HepG2 (cell line): ENCODE results near the gene NEURL3. TPM values are rescaled to one million over a fixed set of nuclear protein-coding genes. Genes with fewer than 3 reads are reported as not detected.

Experiments
- HDAC2 ChIP-seq: sonication (generic); formaldehyde crosslinking; IDR thresholded peaks from 2 replicates; pipeline ENCODE4 v1.4.0; 2020; ENCODE audit warnings: missing genetic modification reagents
- HNRNPUL1 ChIP-seq: fragments of 200-400 bp; formaldehyde crosslinking; IDR thresholded peaks from 2 replicates; pipeline ENCODE4 v1.6.1; 2017; ENCODE audit warnings: low read depth, mild to moderate bottlenecking, low read length, moderate library complexity
- MTF2 ChIP-seq: sonication (generic); formaldehyde crosslinking; IDR thresholded peaks from 2 replicates; pipeline ENCODE4 v1.5.0; 2020; ENCODE audit warnings: missing genetic modification reagents, borderline replicate concordance
- NONO ChIP-seq, 2 experiments: fragments of 450-650 bp in 1 of 2; sonication (generic) in 1 of 2; formaldehyde crosslinking in 1 of 2; IDR thresholded peaks in 1 of 2; conservative IDR thresholded peaks in 1 of 2; 2 replicates each; pipeline versions ENCODE4 v1.6.1 to v1.8.0; 2017 to 2022; ENCODE audit warnings: mild to moderate bottlenecking in 1 of 2, missing genetic modification reagents in 1 of 2, moderate library complexity in 1 of 2
- REL ChIP-seq: sonication (generic); formaldehyde crosslinking; conservative IDR thresholded peaks from 2 replicates; pipeline ENCODE4 v1.8.0; 2022; ENCODE audit warnings: mild to moderate bottlenecking, missing genetic modification reagents, moderate library complexity
- TCF12 ChIP-seq, 2 experiments: fragments of 450-650 bp in 1 of 2; sonication (generic) in 1 of 2; formaldehyde crosslinking in 1 of 2; IDR thresholded peaks; 2 replicates each; pipeline versions ENCODE4 v1.6.1 to v1.8.0; 2017 to 2022; ENCODE audit warnings: antibody characterized with exemption in 1 of 2, mild to moderate bottlenecking in 1 of 2, missing genetic modification reagents in 1 of 2, moderate library complexity in 1 of 2
- ZNF282 ChIP-seq: fragments of 450-650 bp; IDR thresholded peaks from 2 replicates; pipeline ENCODE4 v1.6.1; 2018; ENCODE audit not compliant: partially characterized antibody
- ZNF335 ChIP-seq: sonication (generic); formaldehyde crosslinking; IDR thresholded peaks from 2 replicates; pipeline ENCODE4 v1.4.0; 2020; ENCODE audit warnings: missing genetic modification reagents
- ZNF484 ChIP-seq: sonication (generic); formaldehyde crosslinking; IDR thresholded peaks from 2 replicates; pipeline ENCODE4 v1.5.1; 2020; ENCODE audit warnings: mild to moderate bottlenecking, low read depth, missing genetic modification reagents, borderline replicate concordance
- ZNF547 ChIP-seq: sonication (generic); formaldehyde crosslinking; IDR thresholded peaks from 2 replicates; pipeline ENCODE4 v1.5.1; 2020; ENCODE audit warnings: mild to moderate bottlenecking, missing genetic modification reagents
- ZNF550 ChIP-seq: sonication (generic); formaldehyde crosslinking; IDR thresholded peaks from 2 replicates; pipeline ENCODE4 v1.4.0; 2020; ENCODE audit warnings: mild to moderate bottlenecking, missing genetic modification reagents, borderline replicate concordance
- ZNF572 ChIP-seq: sonication (generic); formaldehyde crosslinking; IDR thresholded peaks from 2 replicates; pipeline ENCODE4 v1.5.1; 2020; ENCODE audit warnings: mild to moderate bottlenecking, missing genetic modification reagents
- ZNF7 ChIP-seq: IDR thresholded peaks from 2 replicates; pipeline ENCODE4 v1.6.1; 2016; ENCODE audit warnings: missing biosample characterization, missing genetic modification reagents
- ZNF780A ChIP-seq: sonication (generic); formaldehyde crosslinking; IDR thresholded peaks from 2 replicates; pipeline ENCODE4 v1.8.0; 2022; ENCODE audit warnings: mild to moderate bottlenecking, missing genetic modification reagents, moderate library complexity
- polyA plus RNA-seq, 8 experiments: library from polyadenylated mRNA; depleted of rRNA in 3 of 8; stranded (reverse) in 7 of 8; unstranded in 1 of 8; fragments of >200 nt; fragmentation: Illumina TruSeq in 4 of 8; extraction: Trizol in 4 of 8; gene quantifications; 2 replicates each; pipeline versions ENCODE4 v1.2.1 to v1.2.3, GENCODE V29; 2011 to 2016; ENCODE audit warnings: low read depth in 4 of 8, missing spikeins in 1 of 8, mixed read lengths in 1 of 8; ENCODE audit not compliant: insufficient read depth in 1 of 8
- total RNA-seq, 5 experiments: library from RNA; depleted of rRNA; stranded (reverse); fragments of >200 nt; fragmentation: Illumina TruSeq; extraction: Trizol; gene quantifications; 2 replicates each; pipeline ENCODE4 v1.2.3, GENCODE V29; 2016; ENCODE audit warnings: low read depth in 1 of 5
- TF ChIP-seq, protein P1 (sequence below): IDR thresholded peaks from 2 replicates; pipeline ENCODE4 v1.6.1; 2016; ENCODE audit warnings: missing compliant biosample characterization, missing genetic modification reagents, borderline replicate concordance
- TF ChIP-seq, protein P2 (sequence below): sonication (generic); formaldehyde crosslinking; IDR thresholded peaks from 2 replicates; pipeline ENCODE4 v1.8.0; 2022; ENCODE audit warnings: missing genetic modification reagents, mild to moderate bottlenecking, inconsistent platforms, borderline replicate concordance
- TF ChIP-seq, protein P3 (sequence below): sonication (generic); formaldehyde crosslinking; IDR thresholded peaks from 2 replicates; pipeline ENCODE4 v1.5.0; 2020; ENCODE audit warnings: missing genetic modification reagents
- TF ChIP-seq, protein P4 (sequence below): sonication (generic); formaldehyde crosslinking; IDR thresholded peaks from 2 replicates; pipeline ENCODE4 v1.5.0; 2020; ENCODE audit warnings: missing genetic modification reagents
- TF ChIP-seq, protein P5 (sequence below): IDR thresholded peaks from 2 replicates; pipeline ENCODE4 v1.6.1; 2016

NEURL3 gene
- total and polyA plus RNA-seq, 2 of the 13 experiments (the other 11 are each of a cell fraction or from before 2014, with no cell fraction given): 0.16 to 1.2 TPM

DNA sequence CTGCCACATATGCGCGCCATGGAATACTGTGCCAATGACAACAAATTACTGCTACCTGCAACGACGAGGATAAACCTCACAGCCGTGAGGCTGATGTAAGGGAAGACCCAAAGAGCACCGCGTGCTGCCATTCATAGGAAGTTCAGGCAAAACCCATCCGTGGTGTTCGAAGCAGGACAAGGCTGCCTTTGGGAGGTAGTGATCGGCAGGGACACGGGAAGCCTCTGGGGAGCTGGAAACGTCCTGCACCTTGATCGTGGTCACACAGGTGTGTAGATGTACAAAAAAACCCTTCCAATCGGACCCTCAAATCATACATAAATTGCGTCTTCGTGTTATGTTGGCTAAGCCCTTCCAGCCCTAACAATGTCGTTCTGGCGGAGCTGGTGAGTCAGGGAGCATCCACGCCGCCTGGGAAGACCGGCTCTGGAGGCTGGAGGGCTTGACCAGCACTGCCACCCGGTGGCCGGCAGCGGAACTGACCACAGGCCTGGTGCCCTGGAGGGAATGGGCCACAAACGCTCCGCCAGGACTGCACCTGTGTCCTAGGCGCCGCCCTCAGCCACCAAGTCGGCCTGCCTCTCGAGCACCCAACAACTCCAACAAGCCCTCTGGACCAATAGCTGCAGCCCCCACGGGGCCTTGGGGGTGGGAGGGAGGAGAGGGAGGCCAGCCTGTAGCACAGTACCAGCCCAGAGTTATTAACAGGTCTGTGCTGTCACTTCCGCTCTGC is 4.1 kb upstream of the NEURL3 start (continued):
- TF ChIP-seq ZNF484 (no peak), ZNF335 (0 out of 2 replicates have a peak, but pooled peaks have one; percentile 66), NONO (IDR thresholded peaks at IDR 0.05) (no peak), NONO (CRISPR knock-in tag; conservative IDR thresholded peaks at IDR 0.05) (peak; percentile 74), ZNF547 (no peak), REL (no peak), TCF12 (IDR thresholded peaks at IDR 0.05) (no peak), TCF12 (CRISPR knock-in tag; IDR thresholded peaks at IDR 0.05) (no peak), ZNF282 (no peak), ZNF572 (CRISPR knock-in tag) (no peak; the same call in 1 of the 2 replicates), ZNF7 (CRISPR knock-in tag) (no peak), MTF2 (no peak), HNRNPUL1 (no peak), ZNF550 (CRISPR knock-in tag) (no peak), HDAC2 (CRISPR knock-in tag) (peak; percentile 71; the same call in 1 of the 2 replicates), ZNF780A (CRISPR knock-in tag) (no peak)
- TF ChIP-seq, protein P1, sequence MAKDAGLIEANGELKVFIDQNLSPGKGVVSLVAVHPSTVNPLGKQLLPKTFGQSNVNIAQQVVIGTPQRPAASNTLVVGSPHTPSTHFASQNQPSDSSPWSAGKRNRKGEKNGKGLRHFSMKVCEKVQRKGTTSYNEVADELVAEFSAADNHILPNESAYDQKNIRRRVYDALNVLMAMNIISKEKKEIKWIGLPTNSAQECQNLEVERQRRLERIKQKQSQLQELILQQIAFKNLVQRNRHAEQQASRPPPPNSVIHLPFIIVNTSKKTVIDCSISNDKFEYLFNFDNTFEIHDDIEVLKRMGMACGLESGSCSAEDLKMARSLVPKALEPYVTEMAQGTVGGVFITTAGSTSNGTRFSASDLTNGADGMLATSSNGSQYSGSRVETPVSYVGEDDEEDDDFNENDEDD (CRISPR knock-in tag): peak; percentile 37; the same call in 1 of the 2 replicates
- TF ChIP-seq, protein P2, sequence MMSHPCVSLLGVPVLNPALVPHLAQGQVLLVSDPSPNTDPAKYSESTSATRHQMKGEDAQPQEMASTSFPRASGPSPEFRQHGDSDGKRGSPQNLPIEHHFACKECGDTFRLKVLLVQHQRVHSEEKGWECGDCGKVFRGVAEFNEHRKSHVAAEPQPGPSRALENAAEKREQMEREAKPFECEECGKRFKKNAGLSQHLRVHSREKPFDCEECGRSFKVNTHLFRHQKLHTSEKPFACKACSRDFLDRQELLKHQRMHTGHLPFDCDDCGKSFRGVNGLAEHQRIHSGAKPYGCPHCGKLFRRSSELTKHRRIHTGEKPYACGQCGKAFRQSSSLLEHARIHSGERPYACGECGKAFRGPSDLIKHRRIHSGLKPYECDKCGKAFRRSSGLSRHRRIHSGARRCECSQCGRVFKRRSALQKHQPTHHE (CRISPR knock-in tag): no peak
- TF ChIP-seq, protein P3, sequence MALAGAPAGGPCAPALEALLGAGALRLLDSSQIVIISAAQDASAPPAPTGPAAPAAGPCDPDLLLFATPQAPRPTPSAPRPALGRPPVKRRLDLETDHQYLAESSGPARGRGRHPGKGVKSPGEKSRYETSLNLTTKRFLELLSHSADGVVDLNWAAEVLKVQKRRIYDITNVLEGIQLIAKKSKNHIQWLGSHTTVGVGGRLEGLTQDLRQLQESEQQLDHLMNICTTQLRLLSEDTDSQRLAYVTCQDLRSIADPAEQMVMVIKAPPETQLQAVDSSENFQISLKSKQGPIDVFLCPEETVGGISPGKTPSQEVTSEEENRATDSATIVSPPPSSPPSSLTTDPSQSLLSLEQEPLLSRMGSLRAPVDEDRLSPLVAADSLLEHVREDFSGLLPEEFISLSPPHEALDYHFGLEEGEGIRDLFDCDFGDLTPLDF (CRISPR knock-in tag): no peak
- TF ChIP-seq, protein P4, sequence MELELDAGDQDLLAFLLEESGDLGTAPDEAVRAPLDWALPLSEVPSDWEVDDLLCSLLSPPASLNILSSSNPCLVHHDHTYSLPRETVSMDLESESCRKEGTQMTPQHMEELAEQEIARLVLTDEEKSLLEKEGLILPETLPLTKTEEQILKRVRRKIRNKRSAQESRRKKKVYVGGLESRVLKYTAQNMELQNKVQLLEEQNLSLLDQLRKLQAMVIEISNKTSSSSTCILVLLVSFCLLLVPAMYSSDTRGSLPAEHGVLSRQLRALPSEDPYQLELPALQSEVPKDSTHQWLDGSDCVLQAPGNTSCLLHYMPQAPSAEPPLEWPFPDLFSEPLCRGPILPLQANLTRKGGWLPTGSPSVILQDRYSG (CRISPR knock-in tag): no peak
- TF ChIP-seq, protein P5, sequence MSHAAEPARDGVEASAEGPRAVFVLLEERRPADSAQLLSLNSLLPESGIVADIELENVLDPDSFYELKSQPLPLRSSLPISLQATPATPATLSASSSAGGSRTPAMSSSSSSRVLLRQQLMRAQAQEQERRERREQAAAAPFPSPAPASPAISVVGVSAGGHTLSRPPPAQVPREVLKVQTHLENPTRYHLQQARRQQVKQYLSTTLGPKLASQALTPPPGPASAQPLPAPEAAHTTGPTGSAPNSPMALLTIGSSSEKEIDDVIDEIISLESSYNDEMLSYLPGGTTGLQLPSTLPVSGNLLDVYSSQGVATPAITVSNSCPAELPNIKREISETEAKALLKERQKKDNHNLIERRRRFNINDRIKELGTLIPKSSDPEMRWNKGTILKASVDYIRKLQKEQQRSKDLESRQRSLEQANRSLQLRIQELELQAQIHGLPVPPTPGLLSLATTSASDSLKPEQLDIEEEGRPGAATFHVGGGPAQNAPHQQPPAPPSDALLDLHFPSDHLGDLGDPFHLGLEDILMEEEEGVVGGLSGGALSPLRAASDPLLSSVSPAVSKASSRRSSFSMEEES (CRISPR knock-in tag): no peak
